Left lobe of liver (tissue), 2 donors: ENCODE measurements around the gene ENG. TPM values are rescaled to one million over a fixed set of nuclear protein-coding genes. Genes with fewer than 3 reads are reported as not detected.
"Not testable (repeated sequence)": the region's sequence is repeated elsewhere in the genome, so short reads cannot be mapped to it uniquely, and the experiment has no call there.

Source experiments
- ATAC-seq: fragments of 200-7000 bp; cut with Tn5 transposase; one replicate; pipeline ENCODE4 v1.9.1; 2020; ENCODE audit warnings: mild to moderate bottlenecking, moderate library complexity
- DNase-seq: peaks from one replicate; pipeline ENCODE4 v3.0.0-alpha.2; 2020; ENCODE audit warnings: low spot score
- total RNA-seq: library from RNA; stranded (reverse); gene quantifications from one replicate; pipeline ENCODE4 v1.2.1, GENCODE V29; 2021
- donor health status: DM: no; HTN: no; CAD: no; lungs with moderate emphysema.
- donor health status: DM: no; HTN: yes; CAD: no.

ENG gene
- total RNA-seq, 1 donor from 2014 or later = 34.1 TPM

GRCh38 chr9:127796225-127796813 is 58.1 kb downstream of the ENG start:
- peak; percentile 92 for DNase-seq
- peak; percentile 59 for ATAC-seq

GRCh38 chr9:127794001-127794791 is 60.3 kb downstream of the ENG start:
- ATAC-seq (peak; percentile 63), DNase-seq (peak; percentile 92)

GRCh38 chr9:127793093-127793708 is 61.3 kb downstream of the ENG start:
- DNase-seq (no peak), ATAC-seq (peak; percentile 3)

- ATAC-seq = no peak
These were observed 61.9 kb downstream of the ENG start for GRCh38 chr9:127792417-127793031.

GRCh38 chr9:127791085-127791484 is 63.4 kb downstream of the ENG start:
- ATAC-seq = no peak
- DNase-seq = no peak

More at GRCh38 chr9:127792417-127793031, 61.9 kb downstream of the ENG start:
- no peak for DNase-seq

GRCh38 chr9:127790094-127790855 is 64.2 kb downstream of the ENG start:
- no peak for DNase-seq
- peak; percentile 1 for ATAC-seq

GRCh38 chr9:127789179-127789578 is 65.3 kb downstream of the ENG start:
- ATAC-seq = peak; percentile 36
- peak; percentile 93 for DNase-seq

GRCh38 chr9:127788337-127789011 is 66.0 kb downstream of the ENG start:
- DNase-seq = peak; percentile 81
- peak; percentile 13 for ATAC-seq

GRCh38 chr9:127786773-127787104 is 67.7 kb downstream of the ENG start:
- DNase-seq = no peak

GRCh38 chr9:127785933-127786772 is 68.3 kb downstream of the ENG start, which contains the start of gene CDK9:
Gene CDK9, plus strand, starts transcription at chr9:127786034. Its CDS starts 115 bp downstream, at chr9:127786149.
- ATAC-seq (peak; percentile 69), DNase-seq (peak; percentile 92)

More at GRCh38 chr9:127786773-127787104, 67.7 kb downstream of the ENG start:
- no peak for ATAC-seq

- peak; percentile 90 for DNase-seq
- ATAC-seq = peak; percentile 64
These were observed 69.2 kb downstream of the ENG start for GRCh38 chr9:127785023-127785932.

GRCh38 chr9:127783111-127784008 is 71.1 kb downstream of the ENG start:
- peak; percentile 66 for DNase-seq

GRCh38 chr9:127781806-127782205 is 72.7 kb downstream of the ENG start:
- no peak for ATAC-seq

More at GRCh38 chr9:127783111-127784008, 71.1 kb downstream of the ENG start:
- ATAC-seq = no peak

GRCh38 chr9:127780909-127781308 is 73.5 kb downstream of the ENG start:
- ATAC-seq, DNase-seq: not testable (repeated sequence)

More at GRCh38 chr9:127781806-127782205, 72.7 kb downstream of the ENG start:
- DNase-seq = no peak

- DNase-seq (no peak), ATAC-seq (no peak)
These were observed 74.2 kb downstream of the ENG start for GRCh38 chr9:127780126-127780885.
